Measurements from ENCODE around the gene DNAAF5.

The DNAAF5 gene

DNA sequence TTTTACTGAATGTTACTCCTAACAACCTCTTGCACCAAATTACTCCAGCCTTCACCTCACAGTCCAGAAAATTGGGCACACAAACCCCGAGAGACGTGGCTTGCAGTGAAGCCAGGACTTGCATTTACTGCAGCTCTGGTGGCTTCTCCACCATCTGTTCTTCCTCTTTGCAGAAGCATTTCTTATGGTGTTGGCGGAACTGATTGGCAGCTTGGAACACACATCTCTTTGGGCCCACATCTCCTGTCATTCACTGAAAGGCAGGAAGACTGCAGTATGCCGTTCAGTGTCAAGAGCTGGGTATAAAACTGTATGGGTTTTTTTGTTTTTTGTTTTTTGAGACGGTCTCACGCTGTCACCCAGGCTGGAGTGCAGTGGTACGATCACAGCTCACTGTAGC lies 38.9 kb downstream of the DNAAF5 start:
- no peak for DNase-seq

DNA sequence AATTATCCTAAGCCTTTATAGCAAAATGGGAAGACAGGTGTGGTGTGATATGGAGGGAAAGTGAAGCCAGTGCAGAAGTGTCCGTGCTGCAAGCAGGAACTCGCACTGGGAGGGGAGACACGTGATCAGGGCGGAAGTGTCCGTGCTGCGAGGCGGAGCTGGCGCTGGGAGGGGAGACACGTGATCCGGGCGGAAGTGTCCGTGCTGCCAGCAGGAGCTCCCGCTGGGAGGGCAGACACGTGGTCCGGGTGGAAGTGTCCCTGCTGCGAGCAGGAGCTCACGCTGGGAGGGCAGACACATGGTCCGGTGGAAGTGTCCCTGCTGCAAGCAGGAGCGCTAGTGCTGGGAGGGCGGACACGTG lies 41.1 kb downstream of the DNAAF5 start:
- peak in 5 of 58 donors; percentile 50 to 72 (median 57) for DNase-seq

DNA sequence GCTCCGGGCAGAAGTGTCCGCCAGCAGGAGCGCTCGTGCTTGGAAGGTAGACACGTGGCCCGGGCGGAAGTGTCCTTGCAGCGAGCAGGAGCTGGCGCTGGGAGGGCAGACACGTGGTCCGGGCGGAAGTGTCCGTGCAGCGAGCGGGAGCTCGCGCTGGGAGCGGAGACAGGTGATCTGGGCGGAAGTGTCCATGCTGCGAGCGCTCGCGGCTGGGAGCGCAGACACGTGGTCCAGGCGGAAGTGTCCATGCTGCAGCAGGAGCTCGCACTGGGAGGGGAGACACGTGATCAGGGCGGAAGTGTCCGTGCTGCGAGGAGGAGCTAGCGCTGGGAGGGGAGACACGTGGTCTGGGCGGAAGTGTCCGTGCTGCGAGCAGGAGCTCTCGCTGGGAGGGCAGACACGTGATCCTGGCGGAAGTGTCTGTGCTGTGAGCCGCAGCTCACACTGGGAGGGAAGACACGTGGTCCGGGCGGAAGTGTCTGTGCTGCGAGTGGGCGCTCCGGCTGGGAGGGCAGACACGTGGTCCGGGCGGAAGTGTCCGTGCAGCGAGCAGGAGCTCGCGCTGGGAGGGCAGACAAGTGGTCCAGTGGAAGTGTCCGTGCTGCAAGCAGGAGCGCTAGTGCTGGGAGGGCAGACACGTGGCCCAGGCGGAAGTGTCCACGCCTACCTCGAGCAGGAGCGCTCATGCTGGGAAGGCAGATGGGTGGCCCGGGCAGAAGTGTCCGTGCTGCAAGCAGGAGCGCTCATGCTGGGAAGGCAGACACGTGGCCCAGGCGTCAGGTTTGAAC lies 41.6 kb downstream of the DNAAF5 start:
- peak in 50 of 58 donors; percentile 26 to 87 (median 59) for DNase-seq

DNA sequence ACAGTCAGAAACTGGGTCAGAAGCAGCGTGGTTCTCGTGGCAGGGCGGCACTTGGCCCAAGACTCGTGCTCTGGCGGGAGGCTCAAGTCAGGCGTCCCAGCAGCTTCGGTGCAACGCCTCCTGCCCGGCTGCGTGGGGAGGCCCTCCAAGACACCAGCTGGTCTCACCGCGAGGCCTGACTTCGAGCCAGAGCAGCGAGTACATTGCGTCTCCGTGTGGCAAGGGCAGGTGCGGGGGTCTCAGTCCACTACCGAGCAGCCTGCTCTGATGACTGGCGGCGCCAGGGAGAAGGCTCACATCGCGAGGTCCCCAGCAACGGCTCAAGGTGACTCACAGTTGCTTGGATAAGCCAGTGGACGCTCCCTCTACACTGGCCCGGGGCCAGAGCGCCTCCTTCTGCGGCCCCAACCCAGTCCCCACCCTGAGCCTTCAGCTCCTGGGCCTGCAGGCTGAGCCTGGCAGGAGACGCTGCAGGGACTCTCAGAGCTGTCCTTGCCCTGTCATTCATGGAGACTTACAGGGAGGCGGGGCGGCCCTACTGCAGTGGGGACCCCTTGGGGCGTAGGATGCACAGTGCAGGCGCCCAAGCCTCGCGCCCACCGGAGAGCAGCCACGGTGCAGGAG lies 42.5 kb downstream of the DNAAF5 start:
- DNase-seq, result peak in 34 of 58 donors; percentile 10 to 70 (median 44)

DNA sequence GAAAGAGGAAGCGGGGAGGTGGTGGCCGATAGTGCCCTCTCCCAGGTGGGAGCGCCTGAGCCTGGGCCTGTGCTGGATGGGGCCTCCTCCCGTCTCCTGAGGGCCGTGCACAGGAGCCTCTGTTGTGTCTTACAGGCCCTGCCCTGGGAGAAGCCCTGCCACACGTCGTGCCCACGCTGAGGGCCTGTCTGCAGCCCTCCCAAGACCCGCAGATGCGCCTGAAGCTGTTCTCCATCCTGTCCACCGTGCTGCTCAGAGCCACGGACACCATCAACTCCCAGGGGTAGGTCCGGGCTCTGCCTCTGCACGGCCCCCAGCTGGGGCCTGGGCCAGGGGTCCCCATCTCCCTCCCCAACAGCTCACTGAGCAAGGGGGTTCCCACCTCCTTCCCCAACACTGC lies 43.8 kb downstream of the DNAAF5 start:
- no peak for DNase-seq

DNA sequence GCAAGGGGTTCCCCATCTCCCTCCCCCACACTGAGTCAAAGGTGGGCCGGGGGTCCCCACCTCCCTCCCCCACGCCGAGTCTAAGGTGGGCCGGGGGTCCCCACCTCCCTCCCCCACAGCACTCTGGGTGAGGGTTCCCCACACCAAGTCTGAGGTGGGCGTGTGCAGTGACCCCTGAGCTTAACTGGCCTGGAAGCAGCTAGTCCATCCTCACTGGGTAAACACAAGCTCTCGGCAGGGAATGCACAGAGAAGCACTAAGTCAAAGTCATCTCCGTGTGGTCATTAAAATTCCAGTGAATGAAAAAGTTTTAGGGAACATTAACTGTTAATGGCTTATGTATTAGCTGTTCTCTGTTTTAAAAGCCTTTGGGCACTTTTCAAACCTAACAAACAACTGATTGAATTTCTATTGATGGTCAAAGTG lies 44.3 kb downstream of the DNAAF5 start:
- DNase-seq, result no peak

DNA sequence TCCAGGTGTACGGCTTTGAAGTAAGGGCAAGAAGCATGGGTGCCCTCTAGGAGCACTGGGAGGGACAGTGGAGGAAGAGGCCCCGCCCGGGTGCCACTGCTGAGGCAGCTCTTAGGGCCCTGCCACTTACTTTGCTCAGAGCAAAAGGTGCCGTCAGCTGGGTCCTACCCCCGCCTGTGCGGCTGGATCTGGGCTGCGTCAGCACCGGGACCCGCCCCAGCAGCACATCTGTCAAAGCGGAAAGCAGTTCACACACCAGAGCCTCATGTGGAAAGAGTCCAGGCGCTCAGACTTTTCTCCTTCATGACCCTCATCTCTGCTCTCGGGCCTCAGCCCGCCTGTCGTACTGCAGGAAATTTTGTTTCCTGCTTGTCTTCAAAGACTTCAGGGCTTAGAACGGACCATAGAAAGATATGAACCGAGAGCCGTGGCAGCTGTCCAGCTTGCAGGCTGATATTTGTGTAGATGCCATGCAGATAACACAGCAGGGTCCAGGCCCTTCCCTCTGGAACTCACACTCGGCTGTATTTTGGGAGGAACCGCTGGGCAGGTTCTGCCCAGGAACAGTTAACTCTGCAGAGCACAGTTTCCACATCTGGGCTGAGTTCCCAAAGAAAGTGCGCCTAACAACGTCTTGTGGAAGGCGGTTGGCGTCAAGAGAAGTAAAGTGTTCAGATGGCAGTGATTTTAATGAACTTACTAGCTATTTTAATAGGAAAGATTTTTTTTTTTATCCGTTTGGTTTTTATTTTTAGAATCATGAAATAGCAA lies 44.9 kb downstream of the DNAAF5 start:
- DNase-seq, result no peak

DNA sequence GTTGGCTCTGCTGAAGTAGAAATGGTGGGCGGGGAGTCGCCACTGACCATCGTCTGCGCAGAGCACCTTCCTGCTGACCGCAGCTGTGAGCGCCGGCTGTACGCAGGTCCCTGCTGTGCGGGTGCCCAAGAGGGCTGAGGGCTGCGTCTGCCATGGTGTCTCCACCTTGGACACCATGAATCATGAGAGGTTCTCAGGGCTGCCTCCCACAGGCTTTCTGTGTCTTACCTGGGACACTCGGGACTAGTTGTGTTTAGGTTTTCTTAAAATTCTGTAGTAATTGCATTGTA lies 45.5 kb downstream of the DNAAF5 start:
- no peak for DNase-seq

DNA sequence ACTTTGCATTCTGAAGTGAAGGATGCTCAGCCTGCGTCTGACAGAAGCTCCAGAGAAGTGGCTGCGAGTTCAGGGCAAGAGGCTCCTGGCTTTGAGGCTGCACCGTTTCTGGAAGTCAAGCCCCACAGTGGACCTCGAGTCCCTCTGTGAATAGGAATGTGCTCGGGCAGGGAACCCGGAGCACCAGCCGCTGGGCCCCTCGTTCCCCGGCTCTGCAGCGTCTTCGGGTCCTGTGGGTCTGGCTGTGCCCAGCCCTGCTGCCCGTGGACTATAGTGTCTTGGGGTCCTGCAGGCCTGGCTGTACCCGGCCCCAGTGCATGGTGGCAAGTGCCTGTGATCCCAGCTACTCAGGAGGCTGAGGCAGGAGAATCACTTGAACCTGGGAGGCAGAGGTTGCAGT lies 45.9 kb downstream of the DNAAF5 start:
- DNase-seq, result no peak

DNA sequence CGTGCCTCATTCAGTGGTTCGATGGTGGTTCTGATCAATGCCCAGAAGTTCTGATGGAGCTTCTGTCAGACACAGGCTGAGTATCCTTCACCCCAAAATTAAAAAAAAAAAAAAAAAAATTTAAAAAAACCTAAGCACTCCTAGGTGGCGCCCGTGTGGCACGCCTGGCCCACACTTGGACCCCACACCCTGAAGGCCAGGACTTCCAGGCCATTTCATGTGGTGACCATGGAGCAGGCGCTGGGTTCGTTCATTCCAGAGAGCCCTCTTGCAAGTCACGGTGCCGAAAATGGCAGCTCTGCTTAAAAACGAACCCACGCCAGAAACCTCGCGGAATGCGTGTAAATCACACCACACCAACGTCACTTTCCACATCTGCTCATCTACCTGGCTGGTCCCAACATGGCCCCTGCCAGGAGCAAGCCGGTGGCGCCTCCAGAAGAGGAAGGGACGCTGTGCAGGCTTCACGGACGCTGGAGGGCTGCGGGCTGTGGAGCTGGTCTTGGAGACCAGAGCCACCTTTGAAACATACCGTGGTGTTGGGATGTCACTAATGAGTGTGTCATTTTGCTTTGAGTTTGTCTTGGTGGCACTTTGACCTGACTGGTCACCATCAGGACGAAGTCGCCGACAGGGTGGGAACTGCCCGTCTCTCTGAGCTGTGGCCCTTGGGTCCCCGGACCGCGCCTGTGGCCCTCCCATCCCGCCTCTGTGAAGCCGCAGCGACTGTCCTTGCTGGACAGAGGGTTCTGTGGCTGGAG lies 46.5 kb downstream of the DNAAF5 start:
- no peak for DNase-seq

DNA sequence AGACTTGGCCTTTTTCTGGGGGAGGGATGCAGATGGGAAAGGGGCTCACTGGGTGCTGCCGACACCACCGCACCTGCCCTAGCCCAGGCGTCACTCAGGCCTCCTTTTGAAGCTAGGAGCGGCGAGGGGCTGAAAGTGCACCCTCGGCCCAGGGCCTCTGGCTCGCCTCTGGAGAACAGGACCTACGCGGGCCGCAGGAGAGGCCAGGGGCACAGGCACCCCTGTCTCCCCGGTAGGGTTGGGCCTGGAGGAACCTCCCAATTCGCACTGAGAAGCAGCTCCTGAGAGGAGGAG lies 47.1 kb downstream of the DNAAF5 start:
- DNase-seq, result no peak

DNA sequence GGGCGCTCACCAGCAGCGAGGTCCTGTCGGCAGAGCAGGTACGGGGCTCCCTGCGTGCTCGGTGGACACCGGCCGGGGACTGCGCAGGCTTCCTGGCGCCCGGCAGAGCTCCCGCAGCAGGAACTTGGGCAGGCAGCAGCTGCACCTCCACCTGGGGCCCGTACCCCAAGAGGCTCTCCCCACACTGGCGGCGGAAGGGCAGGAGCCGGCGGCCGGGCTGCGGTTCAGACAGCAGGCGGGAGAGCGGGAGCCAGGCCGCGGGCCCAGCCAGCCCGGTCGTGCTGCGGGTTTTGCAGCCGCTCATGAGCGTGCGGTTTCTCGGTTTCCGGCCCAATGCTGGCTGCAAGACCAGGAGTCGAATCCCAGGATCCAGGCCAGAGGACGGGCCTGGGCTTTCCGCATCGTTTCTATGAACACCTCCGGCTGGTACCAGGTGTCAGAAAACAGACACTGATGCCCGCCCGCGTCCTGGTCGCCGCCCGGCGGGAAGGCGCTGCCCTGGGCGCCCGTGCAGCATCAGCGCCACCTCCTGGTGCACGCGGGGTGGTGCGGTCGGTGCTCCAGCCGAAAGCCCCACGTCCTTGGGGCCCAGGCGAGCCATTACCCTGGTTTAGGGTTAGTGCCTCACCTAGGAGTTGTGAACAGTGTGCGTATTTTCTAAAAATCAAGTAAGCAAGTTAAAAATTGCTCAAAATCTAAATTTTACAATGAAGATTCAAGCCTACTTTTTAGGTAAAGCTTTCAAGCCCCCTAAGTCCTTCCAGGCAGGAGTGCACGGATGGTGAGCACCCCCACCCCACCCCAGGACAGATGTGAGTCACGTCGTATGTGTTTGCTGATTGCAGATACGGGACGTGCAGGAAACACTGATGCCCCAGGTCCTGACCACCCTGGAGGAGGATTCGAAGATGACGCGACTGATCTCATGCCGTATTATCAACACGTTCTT lies 47.9 kb downstream of the DNAAF5 start:
- DNase-seq, result peak in 38 of 58 donors; percentile 5 to 66 (median 28)

DNA sequence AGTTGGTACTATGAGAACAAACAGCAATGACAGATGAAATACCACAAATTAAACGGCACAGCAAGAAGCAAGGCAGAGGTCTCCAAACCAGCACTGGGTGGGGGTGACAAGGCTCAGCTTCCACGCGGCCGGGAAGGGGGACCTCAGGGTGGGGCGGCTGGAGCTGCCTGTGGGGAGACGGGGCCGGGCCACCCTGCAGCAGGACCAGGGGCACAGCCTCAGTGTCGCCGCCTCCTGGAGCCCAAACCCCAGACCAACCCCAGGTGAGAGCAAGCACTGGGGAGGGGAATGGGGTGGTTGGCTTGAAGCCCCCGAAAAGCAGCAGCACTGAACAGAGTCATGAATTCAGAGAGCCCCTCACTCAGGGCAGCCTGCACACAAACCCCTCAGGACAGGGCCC lies 49.9 kb downstream of the DNAAF5 start:
- no peak for DNase-seq

DNA sequence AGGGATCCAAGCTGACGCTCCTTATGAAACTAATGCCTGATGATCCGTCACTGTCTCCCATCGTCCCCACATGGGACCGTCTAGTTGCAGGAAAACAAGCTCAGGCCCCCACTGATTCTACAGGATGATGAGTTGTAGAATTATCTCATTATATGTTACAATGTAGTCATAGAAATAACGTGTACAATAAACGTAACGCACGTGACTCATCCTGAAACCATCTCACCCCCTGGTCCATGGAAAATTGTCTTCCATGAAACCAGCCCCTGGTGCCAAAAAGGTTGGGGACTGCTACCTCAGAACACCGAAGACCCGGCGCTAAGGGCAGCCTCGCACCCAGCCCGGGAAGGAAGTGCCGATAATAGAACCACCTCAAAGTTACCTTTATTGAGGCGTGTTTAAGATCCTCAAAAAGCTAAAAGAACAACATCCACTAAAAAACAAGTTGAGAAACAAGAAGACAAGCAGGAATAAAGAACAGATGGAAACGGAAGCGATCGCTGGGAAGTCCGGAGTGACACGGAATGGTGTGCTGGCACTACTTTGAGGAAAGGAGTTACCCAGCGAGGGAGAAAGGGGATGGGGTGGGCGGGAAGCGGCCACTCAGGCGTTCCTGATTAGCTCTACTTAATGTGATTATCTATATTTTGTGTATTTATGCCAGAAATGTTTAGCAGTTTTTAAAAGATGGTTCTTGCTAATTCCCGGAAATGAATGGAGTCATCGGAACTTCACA lies 50.7 kb downstream of the DNAAF5 start:
- no peak for DNase-seq

DNA sequence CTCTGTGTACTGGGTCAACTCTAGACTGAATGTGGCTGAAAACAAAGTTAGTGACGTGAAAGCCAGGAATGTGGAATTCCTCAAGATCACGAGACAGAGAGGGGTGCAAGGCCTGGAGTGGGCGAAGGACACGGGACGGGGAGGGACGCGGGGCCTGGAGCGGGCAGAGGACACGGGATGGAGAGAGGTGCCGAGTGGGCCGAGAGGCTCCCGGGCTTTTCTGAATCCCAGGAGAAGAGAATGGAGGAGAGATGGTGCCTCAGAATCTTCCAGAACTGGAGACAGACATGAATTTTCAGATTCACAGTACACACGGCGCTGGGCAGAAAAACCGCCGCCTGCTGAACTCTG lies 51.2 kb downstream of the DNAAF5 start:
- no peak for DNase-seq

DNA sequence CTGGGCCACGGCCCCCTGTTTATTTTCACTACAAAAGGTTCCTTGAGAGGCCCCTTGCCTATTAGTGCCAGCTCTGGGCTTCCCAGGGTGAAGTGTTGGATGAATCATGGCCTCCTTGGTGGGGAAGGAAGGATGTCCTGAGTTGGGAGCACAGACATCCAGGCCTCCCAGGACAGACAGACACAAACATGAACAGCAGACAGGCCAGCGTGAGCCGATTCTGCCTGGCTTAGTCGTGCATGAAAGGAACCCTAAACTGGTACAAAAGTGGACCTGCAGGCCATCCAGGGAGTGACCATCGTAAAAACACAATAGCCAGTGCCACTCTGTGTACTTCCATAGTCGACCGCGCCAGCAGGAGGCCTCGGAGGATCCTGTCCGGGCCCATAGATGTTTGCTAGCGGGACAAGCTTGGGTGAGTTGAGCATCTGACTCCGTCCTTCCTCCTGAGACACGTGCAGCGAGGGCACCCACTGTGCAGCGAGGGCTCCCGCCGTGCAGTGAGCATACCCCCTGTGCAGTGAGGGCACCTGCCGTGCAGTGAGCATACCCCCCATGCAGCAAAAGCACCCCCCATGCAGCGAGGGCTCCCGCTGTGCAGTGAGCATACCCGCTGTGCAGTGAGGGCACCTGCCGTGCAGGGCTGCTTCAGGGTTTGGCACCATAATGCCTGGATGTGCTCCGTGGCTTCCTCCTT lies 51.9 kb downstream of the DNAAF5 start:
- DNase-seq, result no peak

DNA sequence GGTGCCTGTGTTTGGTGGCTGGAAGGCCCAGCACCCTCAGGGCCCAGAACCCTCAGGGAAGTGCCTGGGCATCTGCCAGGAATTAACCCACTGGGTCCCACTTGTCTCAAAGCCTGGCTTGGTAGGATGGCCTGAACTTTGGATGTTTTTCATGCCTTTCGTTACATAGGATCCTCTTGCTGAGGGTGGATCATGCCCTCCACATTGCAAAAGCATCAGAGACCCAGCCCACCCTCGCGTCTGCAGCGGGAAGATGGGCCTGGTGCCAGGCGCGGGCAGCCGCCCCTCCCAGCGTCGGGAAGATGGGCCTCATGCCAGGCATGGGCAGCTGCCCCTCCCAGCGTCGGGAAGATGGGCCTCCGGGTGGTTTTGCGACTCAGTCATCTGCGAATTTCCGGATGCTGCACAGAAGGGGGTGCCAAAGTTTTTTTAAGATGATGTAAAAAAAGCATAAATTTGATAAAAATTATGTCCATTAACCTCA lies 52.5 kb downstream of the DNAAF5 start:
- peak in 4 of 58 donors; percentile 17 to 41 (median 34) for DNase-seq

DNA sequence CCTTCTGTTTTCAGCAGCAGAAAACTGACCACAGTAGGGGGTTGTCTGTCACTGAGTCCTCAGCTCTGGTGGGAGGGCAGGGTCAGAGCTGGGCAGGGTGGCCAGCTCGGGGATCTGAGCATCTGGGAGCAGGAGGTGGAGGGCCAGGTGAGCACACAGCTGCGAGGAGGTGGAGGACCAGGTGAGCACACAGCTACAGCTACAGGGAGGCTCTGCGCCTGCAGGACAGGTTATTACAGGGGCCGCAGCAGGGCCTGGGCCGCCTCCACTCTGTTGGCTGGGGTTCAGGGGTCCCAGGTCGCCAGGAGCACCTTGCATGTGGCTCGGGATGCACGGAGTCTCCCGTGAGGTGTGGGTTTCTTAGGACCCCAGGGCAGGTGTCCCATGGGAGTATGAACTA lies 53.0 kb downstream of the DNAAF5 start:
- DNase-seq, result no peak

DNA sequence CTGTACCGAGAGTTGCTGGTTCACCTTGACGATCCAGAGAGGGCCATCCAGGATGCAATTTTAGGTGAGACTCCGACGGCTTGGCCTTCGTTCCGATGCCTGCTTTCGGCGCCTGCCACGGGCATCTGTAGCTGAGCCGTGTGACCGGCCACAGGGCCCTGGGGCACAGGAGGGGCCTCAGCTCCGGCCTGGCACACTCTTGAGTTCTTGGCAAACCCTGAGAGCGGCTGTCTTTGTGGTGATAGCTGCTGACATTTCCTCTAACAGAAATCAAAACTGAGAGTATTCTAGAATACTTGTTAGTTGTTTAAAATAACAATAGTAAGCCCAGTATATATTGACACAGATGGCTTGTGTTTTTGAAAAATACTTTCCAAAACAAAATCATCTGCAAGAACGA lies 53.6 kb downstream of the DNAAF5 start:
- peak in 2 of 58 donors; percentile 19 to 27 for DNase-seq

Data from anterior cingulate cortex (tissue), 58 donors.